ENCODE results near the gene SLC39A11. TPM values are rescaled to one million over a fixed set of nuclear protein-coding genes. Genes with fewer than 3 reads are reported as not detected.

Gene SLC39A11
- total RNA-seq, 1 experiment from 2014 or later: 18.9 TPM

DNA sequence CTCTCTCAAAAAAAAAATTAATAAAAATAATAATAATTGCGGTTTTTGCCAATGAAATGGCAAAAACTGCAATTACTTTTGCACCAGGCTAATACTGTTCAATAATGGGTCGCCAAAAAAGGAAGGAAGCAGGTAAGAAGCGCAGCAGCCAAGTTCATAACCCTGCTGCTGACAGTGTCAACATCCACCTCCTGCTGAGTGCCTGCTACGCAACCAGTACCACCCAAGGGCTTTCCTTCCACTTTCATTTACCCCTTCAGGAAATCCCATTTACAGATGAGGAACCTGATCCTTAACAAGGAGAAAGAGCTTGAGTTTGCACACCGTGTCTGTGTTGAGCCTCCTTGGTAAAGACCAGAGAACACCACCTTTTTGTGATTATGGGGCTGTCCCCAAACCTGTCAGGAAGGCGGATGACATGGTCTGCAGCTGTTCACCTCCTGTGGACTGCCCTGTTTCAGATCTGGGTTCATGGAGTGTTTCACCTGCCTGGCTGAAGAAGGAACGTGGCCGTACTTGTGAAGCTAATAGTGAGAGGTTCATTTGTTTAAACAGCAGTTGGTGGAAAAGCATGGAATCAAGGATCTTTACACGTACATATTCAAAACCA, 378.0 kb downstream of the SLC39A11 start:
- TF ChIP-seq FOXJ3 (CRISPR knock-in tag; IDR thresholded peaks at IDR 0.05; ENCODE audit: borderline replicate concordance) (no peak), ZBTB21 (CRISPR knock-in tag; IDR thresholded peaks at IDR 0.05; ENCODE audit: borderline replicate concordance) (no peak), MYBL2 (CRISPR knock-in tag; IDR thresholded peaks at IDR 0.05) (no peak), ZNF138 (CRISPR knock-in tag; conservative IDR thresholded peaks at IDR 0.05) (no peak), RELA (CRISPR knock-in tag; IDR thresholded peaks at IDR 0.05; ENCODE audit: borderline replicate concordance) (no peak), TEAD1 (CRISPR knock-in tag; IDR thresholded peaks at IDR 0.05) (no peak), ZNF423 (CRISPR knock-in tag; IDR thresholded peaks at IDR 0.05) (no peak), EMX1 (CRISPR knock-in tag; IDR thresholded peaks at IDR 0.05) (no peak), TP53 (CRISPR knock-in tag; IDR thresholded peaks at IDR 0.05) (no peak)
- TF ChIP-seq, protein P1, sequence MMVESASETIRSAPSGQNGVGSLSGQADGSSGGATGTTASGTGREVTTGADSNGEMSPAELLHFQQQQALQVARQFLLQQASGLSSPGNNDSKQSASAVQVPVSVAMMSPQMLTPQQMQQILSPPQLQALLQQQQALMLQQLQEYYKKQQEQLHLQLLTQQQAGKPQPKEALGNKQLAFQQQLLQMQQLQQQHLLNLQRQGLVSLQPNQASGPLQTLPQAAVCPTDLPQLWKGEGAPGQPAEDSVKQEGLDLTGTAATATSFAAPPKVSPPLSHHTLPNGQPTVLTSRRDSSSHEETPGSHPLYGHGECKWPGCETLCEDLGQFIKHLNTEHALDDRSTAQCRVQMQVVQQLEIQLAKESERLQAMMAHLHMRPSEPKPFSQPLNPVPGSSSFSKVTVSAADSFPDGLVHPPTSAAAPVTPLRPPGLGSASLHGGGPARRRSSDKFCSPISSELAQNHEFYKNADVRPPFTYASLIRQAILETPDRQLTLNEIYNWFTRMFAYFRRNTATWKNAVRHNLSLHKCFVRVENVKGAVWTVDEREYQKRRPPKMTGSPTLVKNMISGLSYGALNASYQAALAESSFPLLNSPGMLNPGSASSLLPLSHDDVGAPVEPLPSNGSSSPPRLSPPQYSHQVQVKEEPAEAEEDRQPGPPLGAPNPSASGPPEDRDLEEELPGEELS (CRISPR knock-in tag; IDR thresholded peaks at IDR 0.05): no peak

DNA sequence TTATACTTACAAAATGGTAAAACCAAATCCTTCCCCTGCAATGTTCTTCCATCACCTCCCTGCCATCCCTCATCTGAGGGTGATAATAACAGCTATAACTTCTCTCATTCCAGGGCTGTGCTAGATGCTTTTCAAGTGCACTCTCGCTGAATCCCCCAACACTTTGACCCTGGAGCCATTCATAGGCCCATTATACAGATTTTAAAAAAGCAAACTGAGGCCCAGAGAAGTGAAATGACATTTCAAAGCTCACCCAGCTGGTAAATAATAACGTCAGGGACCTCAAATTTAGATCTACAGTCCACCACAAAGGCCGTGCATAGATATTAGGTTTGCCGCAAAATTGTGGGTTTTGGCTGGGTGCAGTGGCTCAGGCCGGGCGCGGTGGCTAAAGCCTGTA, 378.8 kb downstream of the SLC39A11 start:
- no peak for ATAC-seq

More for the DNA sequence above, 378.0 kb downstream of the SLC39A11 start:
- Mint-ChIP-seq H3K27ac (no peak overlapping the region), H3K4me3 (no peak overlapping the region), H3K36me3 (peaks cover 4% of the 10 kb centered on the region; the same call in 1 of the 2 replicates), H3K4me1 (peaks cover 4% of the 10 kb centered on the region), H3K27me3 (ENCODE audit: low read depth) (no peaks in the 10 kb centered on the region), H3K9me3 (peaks cover 8% of the 10 kb centered on the region)
- DNase-seq (ENCODE audit: low spot score): no peak
- CTCF ChIA-PET: interaction anchor here (1.1 to 1.7 kb wide), 2 partner anchors 112 to 158 kb away, joined by 3 to 5 read pairs; no protein-coding TSS in a partner anchor
- ATAC-seq: no peak
- POLR2A ChIA-PET: no interaction called here

DNA sequence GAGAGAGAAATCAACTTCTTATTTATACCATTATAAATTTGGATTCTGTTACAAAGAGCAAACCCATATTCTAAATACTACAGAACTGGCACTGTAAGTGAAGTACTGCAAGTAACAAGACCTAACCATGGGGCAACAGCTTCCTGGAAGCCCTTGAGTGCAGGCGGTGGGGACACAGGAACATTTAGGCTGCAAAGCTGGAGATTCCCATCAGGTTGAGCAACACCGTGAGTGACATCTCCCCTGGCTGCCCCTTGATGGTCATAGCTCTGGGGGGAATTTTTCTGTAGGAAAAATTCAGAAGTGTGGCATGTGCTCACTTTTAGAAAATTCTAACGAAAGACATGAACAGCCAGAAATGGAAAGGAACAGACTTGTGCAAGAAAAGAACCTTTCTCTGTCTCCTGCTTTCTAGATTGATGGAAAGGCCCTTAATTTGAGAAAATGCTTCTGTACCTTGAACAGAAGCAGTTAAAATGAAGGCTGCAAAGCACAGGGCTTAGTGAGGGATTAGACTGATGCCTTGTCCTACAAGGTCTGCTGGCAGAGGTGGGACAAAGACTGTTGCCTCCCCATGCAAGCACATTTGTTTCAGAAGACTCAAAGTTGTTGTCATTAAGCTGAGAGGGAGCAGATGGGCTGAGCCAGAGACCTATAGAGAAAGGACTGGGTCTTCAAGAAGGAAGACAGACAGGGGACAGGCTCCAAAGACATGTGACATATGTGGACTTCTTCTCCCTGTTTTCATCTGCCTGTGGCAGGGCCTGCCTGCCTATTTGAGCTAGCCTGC, 380.8 kb downstream of the SLC39A11 start:
- Mint-ChIP-seq H3K36me3 (peaks cover 8% of the 10 kb centered on the region; the same call in 1 of the 2 replicates), H3K4me3 (no peak overlapping the region), H3K4me1 (no peaks in the 10 kb centered on the region), H3K27ac (no peak overlapping the region), H3K27me3 (ENCODE audit: low read depth) (no peaks in the 10 kb centered on the region), H3K9me3 (peaks cover 21% of the 10 kb centered on the region)
- DNase-seq (ENCODE audit: low spot score): no peak
- ATAC-seq: no peak
- POLR2A ChIA-PET: no interaction called here
- CTCF ChIA-PET: interaction anchor here (1.3 to 2.2 kb wide), 2 partner anchors 14 to 155 kb away, joined by 5 to 13 read pairs; no protein-coding TSS in a partner anchor
- no peak for TF ChIP-seq ATF1 (CRISPR knock-in tag; IDR thresholded peaks at IDR 0.05)
- TF ChIP-seq HMGA2 (CRISPR knock-in tag; IDR thresholded peaks at IDR 0.05): no peak
- TF ChIP-seq, protein P2, sequence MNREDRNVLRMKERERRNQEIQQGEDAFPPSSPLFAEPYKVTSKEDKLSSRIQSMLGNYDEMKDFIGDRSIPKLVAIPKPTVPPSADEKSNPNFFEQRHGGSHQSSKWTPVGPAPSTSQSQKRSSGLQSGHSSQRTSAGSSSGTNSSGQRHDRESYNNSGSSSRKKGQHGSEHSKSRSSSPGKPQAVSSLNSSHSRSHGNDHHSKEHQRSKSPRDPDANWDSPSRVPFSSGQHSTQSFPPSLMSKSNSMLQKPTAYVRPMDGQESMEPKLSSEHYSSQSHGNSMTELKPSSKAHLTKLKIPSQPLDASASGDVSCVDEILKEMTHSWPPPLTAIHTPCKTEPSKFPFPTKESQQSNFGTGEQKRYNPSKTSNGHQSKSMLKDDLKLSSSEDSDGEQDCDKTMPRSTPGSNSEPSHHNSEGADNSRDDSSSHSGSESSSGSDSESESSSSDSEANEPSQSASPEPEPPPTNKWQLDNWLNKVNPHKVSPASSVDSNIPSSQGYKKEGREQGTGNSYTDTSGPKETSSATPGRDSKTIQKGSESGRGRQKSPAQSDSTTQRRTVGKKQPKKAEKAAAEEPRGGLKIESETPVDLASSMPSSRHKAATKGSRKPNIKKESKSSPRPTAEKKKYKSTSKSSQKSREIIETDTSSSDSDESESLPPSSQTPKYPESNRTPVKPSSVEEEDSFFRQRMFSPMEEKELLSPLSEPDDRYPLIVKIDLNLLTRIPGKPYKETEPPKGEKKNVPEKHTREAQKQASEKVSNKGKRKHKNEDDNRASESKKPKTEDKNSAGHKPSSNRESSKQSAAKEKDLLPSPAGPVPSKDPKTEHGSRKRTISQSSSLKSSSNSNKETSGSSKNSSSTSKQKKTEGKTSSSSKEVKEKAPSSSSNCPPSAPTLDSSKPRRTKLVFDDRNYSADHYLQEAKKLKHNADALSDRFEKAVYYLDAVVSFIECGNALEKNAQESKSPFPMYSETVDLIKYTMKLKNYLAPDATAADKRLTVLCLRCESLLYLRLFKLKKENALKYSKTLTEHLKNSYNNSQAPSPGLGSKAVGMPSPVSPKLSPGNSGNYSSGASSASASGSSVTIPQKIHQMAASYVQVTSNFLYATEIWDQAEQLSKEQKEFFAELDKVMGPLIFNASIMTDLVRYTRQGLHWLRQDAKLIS (CRISPR knock-in tag; IDR thresholded peaks at IDR 0.05; ENCODE audit: borderline replicate concordance): no peak
- TF ChIP-seq, protein P3, sequence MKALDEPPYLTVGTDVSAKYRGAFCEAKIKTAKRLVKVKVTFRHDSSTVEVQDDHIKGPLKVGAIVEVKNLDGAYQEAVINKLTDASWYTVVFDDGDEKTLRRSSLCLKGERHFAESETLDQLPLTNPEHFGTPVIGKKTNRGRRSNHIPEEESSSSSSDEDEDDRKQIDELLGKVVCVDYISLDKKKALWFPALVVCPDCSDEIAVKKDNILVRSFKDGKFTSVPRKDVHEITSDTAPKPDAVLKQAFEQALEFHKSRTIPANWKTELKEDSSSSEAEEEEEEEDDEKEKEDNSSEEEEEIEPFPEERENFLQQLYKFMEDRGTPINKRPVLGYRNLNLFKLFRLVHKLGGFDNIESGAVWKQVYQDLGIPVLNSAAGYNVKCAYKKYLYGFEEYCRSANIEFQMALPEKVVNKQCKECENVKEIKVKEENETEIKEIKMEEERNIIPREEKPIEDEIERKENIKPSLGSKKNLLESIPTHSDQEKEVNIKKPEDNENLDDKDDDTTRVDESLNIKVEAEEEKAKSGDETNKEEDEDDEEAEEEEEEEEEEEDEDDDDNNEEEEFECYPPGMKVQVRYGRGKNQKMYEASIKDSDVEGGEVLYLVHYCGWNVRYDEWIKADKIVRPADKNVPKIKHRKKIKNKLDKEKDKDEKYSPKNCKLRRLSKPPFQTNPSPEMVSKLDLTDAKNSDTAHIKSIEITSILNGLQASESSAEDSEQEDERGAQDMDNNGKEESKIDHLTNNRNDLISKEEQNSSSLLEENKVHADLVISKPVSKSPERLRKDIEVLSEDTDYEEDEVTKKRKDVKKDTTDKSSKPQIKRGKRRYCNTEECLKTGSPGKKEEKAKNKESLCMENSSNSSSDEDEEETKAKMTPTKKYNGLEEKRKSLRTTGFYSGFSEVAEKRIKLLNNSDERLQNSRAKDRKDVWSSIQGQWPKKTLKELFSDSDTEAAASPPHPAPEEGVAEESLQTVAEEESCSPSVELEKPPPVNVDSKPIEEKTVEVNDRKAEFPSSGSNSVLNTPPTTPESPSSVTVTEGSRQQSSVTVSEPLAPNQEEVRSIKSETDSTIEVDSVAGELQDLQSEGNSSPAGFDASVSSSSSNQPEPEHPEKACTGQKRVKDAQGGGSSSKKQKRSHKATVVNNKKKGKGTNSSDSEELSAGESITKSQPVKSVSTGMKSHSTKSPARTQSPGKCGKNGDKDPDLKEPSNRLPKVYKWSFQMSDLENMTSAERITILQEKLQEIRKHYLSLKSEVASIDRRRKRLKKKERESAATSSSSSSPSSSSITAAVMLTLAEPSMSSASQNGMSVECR (CRISPR knock-in tag; IDR thresholded peaks at IDR 0.05; ENCODE audit: borderline replicate concordance): no peak
- TF ChIP-seq, protein P4, sequence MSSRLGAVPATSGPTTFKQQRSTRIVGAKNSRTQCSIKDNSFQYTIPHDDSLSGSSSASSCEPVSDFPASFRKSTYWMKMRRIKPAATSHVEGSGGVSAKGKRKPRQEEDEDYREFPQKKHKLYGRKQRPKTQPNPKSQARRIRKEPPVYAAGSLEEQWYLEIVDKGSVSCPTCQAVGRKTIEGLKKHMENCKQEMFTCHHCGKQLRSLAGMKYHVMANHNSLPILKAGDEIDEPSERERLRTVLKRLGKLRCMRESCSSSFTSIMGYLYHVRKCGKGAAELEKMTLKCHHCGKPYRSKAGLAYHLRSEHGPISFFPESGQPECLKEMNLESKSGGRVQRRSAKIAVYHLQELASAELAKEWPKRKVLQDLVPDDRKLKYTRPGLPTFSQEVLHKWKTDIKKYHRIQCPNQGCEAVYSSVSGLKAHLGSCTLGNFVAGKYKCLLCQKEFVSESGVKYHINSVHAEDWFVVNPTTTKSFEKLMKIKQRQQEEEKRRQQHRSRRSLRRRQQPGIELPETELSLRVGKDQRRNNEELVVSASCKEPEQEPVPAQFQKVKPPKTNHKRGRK (CRISPR knock-in tag; IDR thresholded peaks at IDR 0.05; ENCODE audit: borderline replicate concordance): no peak
- no peak for TF ChIP-seq NR3C1 (CRISPR knock-in tag; conservative IDR thresholded peaks at IDR 0.05; ENCODE audit: low read depth)

More for the DNA sequence above, 378.8 kb downstream of the SLC39A11 start:
- no peak for TF ChIP-seq RELA (CRISPR knock-in tag; IDR thresholded peaks at IDR 0.05; ENCODE audit: borderline replicate concordance)
- TF ChIP-seq ZNF121 (CRISPR knock-in tag; IDR thresholded peaks at IDR 0.05): no peak
- TF ChIP-seq TEAD1 (CRISPR knock-in tag; IDR thresholded peaks at IDR 0.05): no peak
- TF ChIP-seq NFATC4 (CRISPR knock-in tag; IDR thresholded peaks at IDR 0.05): no peak
- TF ChIP-seq TCF7 (CRISPR knock-in tag; IDR thresholded peaks at IDR 0.05; ENCODE audit: low read depth): no peak
- peaks cover 9% of the 10 kb centered on the region for H3K9me3 Mint-ChIP-seq
- no peak overlapping the region for H3K4me3 Mint-ChIP-seq
- H3K27ac Mint-ChIP-seq: no peak overlapping the region
- no peak for DNase-seq (ENCODE audit: low spot score)
- H3K36me3 Mint-ChIP-seq: peaks cover 4% of the 10 kb centered on the region; the same call in 1 of the 2 replicates
- POLR2A ChIA-PET: no interaction called here
- H3K4me1 Mint-ChIP-seq: no peaks in the 10 kb centered on the region
- H3K27me3 Mint-ChIP-seq (ENCODE audit: low read depth): no peaks in the 10 kb centered on the region
- CTCF ChIA-PET: interaction anchor here (0.6 to 2.2 kb wide), 5 partner anchors 11 to 319 kb away, joined by 3 to 13 read pairs (median 3); no protein-coding TSS in a partner anchor
